Keratinocyte (primary cell): Measurements from ENCODE around the gene MTCL1. TPM values are rescaled to one million over a fixed set of nuclear protein-coding genes. Genes with fewer than 3 reads are reported as not detected.

Experiments
- DNase-seq: peaks from one replicate; pipeline ENCODE4 v3.0.0-alpha.2; 2011; ENCODE audit warnings: low read depth, missing footprints, low spot score
- FAIRE-seq: peaks from 2 replicates; lab custom pipeline; 2011; peaks lifted over from hg19 to GRCh38; lab: Jason Lieb, UNC
- H2AFZ ChIP-seq: 2 replicates; pipeline ENCODE4 v1.6.0; 2012; ENCODE audit warnings: low read length, control low read depth, inconsistent platforms; ENCODE audit not compliant: control insufficient read depth
- H3K27ac ChIP-seq: 2 replicates; pipeline ENCODE4 v1.5.1; 2011; ENCODE audit warnings: low read length; ENCODE audit not compliant: control insufficient read depth, insufficient read depth
- H3K27me3 ChIP-seq: 3 replicates; pipeline ENCODE4 v1.6.0; 2011; ENCODE audit warnings: low read length; ENCODE audit not compliant: control insufficient read depth, insufficient read depth; ENCODE audit errors: extremely low read depth
- H3K36me3 ChIP-seq, 2 experiments: 2 replicates in 1 of 2; 3 replicates in 1 of 2; pipeline ENCODE4 v1.5.1; 2011; ENCODE audit warnings: low read length in 2 of 2, mild to moderate bottlenecking in 1 of 2; ENCODE audit not compliant: control insufficient read depth in 2 of 2, insufficient read depth in 2 of 2; ENCODE audit errors: extremely low read depth in 1 of 2
- H3K4me1 ChIP-seq: 3 replicates; pipeline ENCODE4 v1.5.1; 2011; ENCODE audit warnings: low read length; ENCODE audit not compliant: control insufficient read depth, insufficient read depth; ENCODE audit errors: extremely low read depth
- H3K4me2 ChIP-seq: 3 replicates; pipeline ENCODE4 v1.6.0; 2011; ENCODE audit warnings: low read depth, low read length; ENCODE audit not compliant: control insufficient read depth, insufficient read depth; ENCODE audit errors: extremely low read depth
- H3K4me3 ChIP-seq, 3 experiments: fragments of 200-600 bp in 1 of 3; sonication (generic) in 1 of 3; 2 replicates in 2 of 3; 3 replicates in 1 of 3; pipeline ENCODE4 v1.5.1; 2011 to 2016; ENCODE audit warnings: low read length in 3 of 3, mild to moderate bottlenecking in 3 of 3, control low read depth in 2 of 3, inconsistent platforms in 1 of 3, low read depth in 1 of 3, mixed read lengths in 1 of 3, mixed run types in 1 of 3, moderate library complexity in 1 of 3; ENCODE audit not compliant: control insufficient read depth in 2 of 3, insufficient read depth in 2 of 3; ENCODE audit errors: extremely low read depth in 1 of 3
- H3K79me2 ChIP-seq: 2 replicates; pipeline ENCODE4 v1.6.0; 2012; ENCODE audit warnings: low read length; ENCODE audit not compliant: control insufficient read depth, insufficient read depth
- H3K9ac ChIP-seq: 3 replicates; pipeline ENCODE4 v1.6.0; 2011; ENCODE audit warnings: low read length; ENCODE audit not compliant: control insufficient read depth, insufficient read depth; ENCODE audit errors: extremely low read depth
- H3K9me1 ChIP-seq: 3 replicates; pipeline ENCODE4 v1.6.0; 2011; ENCODE audit warnings: low read length; ENCODE audit not compliant: control insufficient read depth, insufficient read depth; ENCODE audit errors: extremely low read depth
- H3K9me3 ChIP-seq: 2 replicates; pipeline ENCODE4 v1.5.1; 2012; ENCODE audit warnings: low read depth, low read length; ENCODE audit not compliant: control insufficient read depth
- H4K20me1 ChIP-seq: 3 replicates; pipeline ENCODE4 v1.6.0; 2011; ENCODE audit warnings: low read length; ENCODE audit not compliant: control insufficient read depth, insufficient read depth; ENCODE audit errors: extremely low read depth
- EZH2 ChIP-seq: IDR thresholded peaks from one replicate; pipeline ENCODE4 v1.6.1; 2012; ENCODE audit warnings: inconsistent platforms, mild to moderate bottlenecking, low read length, moderate library complexity
- dilution Hi-C: fragments of 300-500 bp; cut with MboI; formaldehyde crosslinking; loops from one replicate; pipeline ENCODE4 v1.7.0; 2020; ENCODE audit warnings: low sequenced_read_pairs; ENCODE audit not compliant: extremely low pct_ligation_motif_present
- polyA plus RNA-seq, 5 experiments: library from polyadenylated mRNA; depleted of rRNA in 3 of 5; stranded (reverse) in 3 of 5; stranded (forward) in 1 of 5; unstranded in 1 of 5; fragments of >200 nt; gene quantifications; 1 replicate in 1 of 5; 2 replicates in 3 of 5; 3 replicates in 1 of 5; pipeline versions ENCODE4 v1.2.1 to v1.2.3, GENCODE V29; 2011 to 2012; ENCODE audit warnings: missing spikeins in 2 of 5, low read depth in 1 of 5, low replicate concordance in 1 of 5
- TF ChIP-seq, protein P1 (sequence below), 3 experiments: IDR thresholded peaks in 1 of 3; conservative IDR thresholded peaks in 1 of 3; optimal IDR thresholded peaks in 1 of 3; 2 replicates in 2 of 3; 3 replicates in 1 of 3; pipeline versions ENCODE3 to v1.5.1; 2011; ENCODE audit warnings: low read length in 3 of 3, mild to moderate bottlenecking in 3 of 3, moderate library complexity in 2 of 3, control low read depth in 1 of 3, inconsistent platforms in 1 of 3; ENCODE audit not compliant: insufficient read depth in 2 of 3; ENCODE audit errors: extremely low read depth in 1 of 3

MTCL1 gene
- polyA plus RNA-seq, 1 donor (not counting 4 experiments of a cell fraction or from before 2014, with no cell fraction given) = 15.4 TPM

GRCh38 chr18:8767340-8767739 is 62.0 kb downstream of the MTCL1 start:
- Histone ChIP-seq H4K20me1 (no peaks in the 10 kb centered on the region), H3K4me3 (no peak overlapping the region), H3K9ac (no peak overlapping the region), H3K27me3 (no peaks in the 10 kb centered on the region), H3K4me1 (no peaks in the 10 kb centered on the region), H3K27ac (no peak overlapping the region), H3K79me2 (peaks cover 5% of the 10 kb centered on the region), H3K4me2 (no peak overlapping the region), H2AFZ (no peak overlapping the region), H3K9me3 (no peaks in the 10 kb centered on the region), H3K36me3 (peaks cover 12 to 30% of the 10 kb centered on the region in 2 experiments), H3K9me1 (no peaks in the 10 kb centered on the region)
- FAIRE-seq (no peak), DNase-seq (no peak)
- TF ChIP-seq, protein P1, sequence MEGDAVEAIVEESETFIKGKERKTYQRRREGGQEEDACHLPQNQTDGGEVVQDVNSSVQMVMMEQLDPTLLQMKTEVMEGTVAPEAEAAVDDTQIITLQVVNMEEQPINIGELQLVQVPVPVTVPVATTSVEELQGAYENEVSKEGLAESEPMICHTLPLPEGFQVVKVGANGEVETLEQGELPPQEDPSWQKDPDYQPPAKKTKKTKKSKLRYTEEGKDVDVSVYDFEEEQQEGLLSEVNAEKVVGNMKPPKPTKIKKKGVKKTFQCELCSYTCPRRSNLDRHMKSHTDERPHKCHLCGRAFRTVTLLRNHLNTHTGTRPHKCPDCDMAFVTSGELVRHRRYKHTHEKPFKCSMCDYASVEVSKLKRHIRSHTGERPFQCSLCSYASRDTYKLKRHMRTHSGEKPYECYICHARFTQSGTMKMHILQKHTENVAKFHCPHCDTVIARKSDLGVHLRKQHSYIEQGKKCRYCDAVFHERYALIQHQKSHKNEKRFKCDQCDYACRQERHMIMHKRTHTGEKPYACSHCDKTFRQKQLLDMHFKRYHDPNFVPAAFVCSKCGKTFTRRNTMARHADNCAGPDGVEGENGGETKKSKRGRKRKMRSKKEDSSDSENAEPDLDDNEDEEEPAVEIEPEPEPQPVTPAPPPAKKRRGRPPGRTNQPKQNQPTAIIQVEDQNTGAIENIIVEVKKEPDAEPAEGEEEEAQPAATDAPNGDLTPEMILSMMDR (optimal IDR thresholded peaks at IDR 0.05 in 1 of 3, IDR thresholded peaks at IDR 0.05 in 1 of 3, conservative IDR thresholded peaks at IDR 0.05 in 1 of 3; ENCODE audit: extremely low read depth in 1 of 3, insufficient read depth in 2 of 3, low read length in 3 of 3) = no peak
- no peak for TF ChIP-seq EZH2
- dilution Hi-C loops = no loop called here

DNA sequence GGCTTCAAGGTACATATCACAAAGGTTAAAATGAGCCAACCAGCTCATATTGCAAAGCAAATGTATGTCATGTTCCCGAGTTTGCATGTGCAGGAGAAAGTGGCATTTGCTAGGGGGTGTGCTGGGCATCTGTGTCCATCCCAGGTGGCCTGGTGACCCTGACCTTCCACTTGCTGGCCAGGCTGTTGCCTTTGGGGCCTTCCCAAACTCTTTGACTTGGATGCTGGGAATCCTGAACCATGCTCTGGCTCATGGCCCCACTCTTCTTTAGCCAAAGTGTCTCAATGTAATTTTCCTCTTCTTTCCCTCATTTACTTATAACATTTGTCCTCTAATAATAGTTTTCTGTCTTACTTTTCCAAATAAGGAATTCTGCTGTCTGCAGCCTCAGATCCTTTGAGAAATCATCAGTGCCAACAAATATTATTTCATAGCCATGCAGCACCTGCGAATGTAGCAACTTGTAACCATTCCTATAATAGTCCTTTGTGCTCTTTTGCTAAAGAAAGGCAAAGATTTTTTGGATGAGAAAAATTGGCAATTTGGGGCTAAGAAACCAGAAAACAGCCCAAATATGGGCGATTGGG is 64.2 kb downstream of the MTCL1 start:
- no peak overlapping the region for H2AFZ ChIP-seq
- H3K9me3 ChIP-seq = no peaks in the 10 kb centered on the region
- no peak overlapping the region for H3K4me3 ChIP-seq
- H3K4me1 ChIP-seq = no peaks in the 10 kb centered on the region
- peaks cover 7% of the 10 kb centered on the region for H3K79me2 ChIP-seq
- no peaks in the 10 kb centered on the region for H3K9me1 ChIP-seq
- no peak overlapping the region for H3K9ac ChIP-seq
- H3K36me3 ChIP-seq = peaks cover 4 to 19% of the 10 kb centered on the region in 2 experiments
- DNase-seq (no peak), FAIRE-seq (no peak)
- no peaks in the 10 kb centered on the region for H4K20me1 ChIP-seq
- dilution Hi-C loops = no loop called here
- H3K4me2 ChIP-seq = no peak overlapping the region
- H3K27me3 ChIP-seq = no peaks in the 10 kb centered on the region
- TF ChIP-seq, protein P1 (optimal IDR thresholded peaks at IDR 0.05 in 1 of 3, IDR thresholded peaks at IDR 0.05 in 1 of 3, conservative IDR thresholded peaks at IDR 0.05 in 1 of 3; ENCODE audit: extremely low read depth in 1 of 3, insufficient read depth in 2 of 3, low read length in 3 of 3) = no peak
- no peak overlapping the region for H3K27ac ChIP-seq
